WTC11 (cell line): ENCODE data around the gene STXBP1. TPM values are rescaled to one million over a fixed set of nuclear protein-coding genes. Genes with fewer than 3 reads are reported as not detected.
"Not testable (repeated sequence)": the region's sequence is repeated elsewhere in the genome, so short reads cannot be mapped to it uniquely, and the experiment has no call there.

Source experiments
- ATAC-seq: fragments of 200-7000 bp; cut with Tn5 transposase; 2 replicates; pipeline ENCODE4 v1.10.0; 2021; ENCODE audit warnings: mild to moderate bottlenecking, moderate library complexity
- CTCF ChIA-PET: fragments of 300-600 bp; sonication (Branson Sonifier 250); formaldehyde crosslinking; loops from one replicate; lab custom pipeline; 2021; ENCODE audit warnings: antibody characterized with exemption; lab: Charles Lee
- POLR2A ChIA-PET: fragments of 350-600 bp; sonication (Branson Sonifier 250); formaldehyde crosslinking; loops from one replicate; lab custom pipeline; 2021; ENCODE audit warnings: antibody characterized with exemption; lab: Charles Lee
- DNase-seq: peaks from one replicate; pipeline ENCODE4 v3.0.0; 2021; ENCODE audit warnings: low spot score
- H3K27ac Mint-ChIP-seq: 2 replicates; pipeline ENCODE4 v1.8.0; 2021; ENCODE audit warnings: mixed read lengths
- H3K27me3 Mint-ChIP-seq: 2 replicates; pipeline ENCODE4 v1.8.0; 2021; ENCODE audit warnings: low read depth, mild to moderate bottlenecking, moderate library complexity, mixed read lengths
- H3K36me3 Mint-ChIP-seq: 2 replicates; pipeline ENCODE4 v1.8.0; 2021; ENCODE audit warnings: mixed read lengths
- H3K4me1 Mint-ChIP-seq: 2 replicates; pipeline ENCODE4 v1.8.0; 2022; ENCODE audit warnings: mixed read lengths
- H3K4me3 Mint-ChIP-seq: 2 replicates; pipeline ENCODE4 v1.8.0; 2021; ENCODE audit warnings: mild to moderate bottlenecking, moderate library complexity, mixed read lengths
- H3K9me3 Mint-ChIP-seq: 2 replicates; pipeline ENCODE4 v1.8.0; 2021; ENCODE audit warnings: mixed read lengths
- ARID4B ChIP-seq: sonication (generic); formaldehyde crosslinking; IDR thresholded peaks from 2 replicates; pipeline ENCODE4 v1.8.0; 2023; ENCODE audit warnings: missing genetic modification reagents, mild to moderate bottlenecking, borderline replicate concordance
- CREM ChIP-seq: sonication (generic); formaldehyde crosslinking; IDR thresholded peaks from 2 replicates; pipeline ENCODE4 v1.8.1; 2022; ENCODE audit warnings: mild to moderate bottlenecking, missing genetic modification reagents, moderate library complexity
- E2F4 ChIP-seq: sonication (generic); formaldehyde crosslinking; IDR thresholded peaks from 2 replicates; pipeline ENCODE4 v1.8.1; 2022; ENCODE audit warnings: low read depth, mild to moderate bottlenecking, moderate library complexity, missing genetic modification reagents, borderline replicate concordance
- ELF4 ChIP-seq: sonication (generic); formaldehyde crosslinking; IDR thresholded peaks from 2 replicates; pipeline ENCODE4 v1.8.1; 2022; ENCODE audit warnings: low read depth, mild to moderate bottlenecking, moderate library complexity, missing genetic modification reagents
- FOXJ3 ChIP-seq: sonication (generic); formaldehyde crosslinking; IDR thresholded peaks from 2 replicates; pipeline ENCODE4 v1.9.0; 2021; ENCODE audit warnings: missing genetic modification reagents, mild to moderate bottlenecking, borderline replicate concordance
- FOXK1 ChIP-seq: sonication (generic); formaldehyde crosslinking; IDR thresholded peaks from 2 replicates; pipeline ENCODE4 v1.8.0; 2022; ENCODE audit warnings: mild to moderate bottlenecking, moderate library complexity, missing genetic modification reagents
- FOXP1 ChIP-seq: sonication (generic); formaldehyde crosslinking; IDR thresholded peaks from 2 replicates; pipeline ENCODE4 v1.8.0; 2022; ENCODE audit warnings: missing genetic modification reagents, mild to moderate bottlenecking, moderate library complexity, borderline replicate concordance
- GRHL2 ChIP-seq: fragments of 250-450 bp; sonication (Bioruptor Pico); IDR thresholded peaks from 2 replicates; pipeline ENCODE4 v1.8.0; 2022; ENCODE audit warnings: mild to moderate bottlenecking, moderate library complexity; ENCODE audit not compliant: insufficient replicate concordance, severe bottlenecking
- GTF2I ChIP-seq: fragments of 250-450 bp; sonication (Bioruptor Pico); conservative IDR thresholded peaks from 2 replicates; pipeline ENCODE4 v1.4.0; 2021; ENCODE audit warnings: mild to moderate bottlenecking
- IRF1 ChIP-seq: sonication (generic); formaldehyde crosslinking; IDR thresholded peaks from 2 replicates; pipeline ENCODE4 v1.8.0; 2023; ENCODE audit warnings: missing genetic modification reagents
- IRF2 ChIP-seq: sonication (generic); formaldehyde crosslinking; IDR thresholded peaks from 2 replicates; pipeline ENCODE4 v1.8.0; 2022; ENCODE audit warnings: low read depth, missing genetic modification reagents, borderline replicate concordance
- MXD4 ChIP-seq: fragments of 250-450 bp; sonication (Bioruptor Pico); IDR thresholded peaks from 2 replicates; pipeline ENCODE4 v1.8.0; 2021; ENCODE audit warnings: mild to moderate bottlenecking, moderate library complexity, borderline replicate concordance
- NR1H2 ChIP-seq: sonication (generic); formaldehyde crosslinking; IDR thresholded peaks from 2 replicates; pipeline ENCODE4 v1.9.0; 2021; ENCODE audit warnings: mild to moderate bottlenecking, moderate library complexity, missing genetic modification reagents
- OVOL2 ChIP-seq: fragments of 250-450 bp; sonication (Bioruptor Pico); IDR thresholded peaks from 2 replicates; pipeline ENCODE4 v1.9.0; 2021; ENCODE audit warnings: mild to moderate bottlenecking, borderline replicate concordance
- SMAD3 ChIP-seq: sonication (generic); formaldehyde crosslinking; IDR thresholded peaks from 2 replicates; pipeline ENCODE4 v1.8.0; 2022; ENCODE audit warnings: missing genetic modification reagents, mild to moderate bottlenecking, borderline replicate concordance
- TP53 ChIP-seq: sonication (generic); formaldehyde crosslinking; IDR thresholded peaks from 2 replicates; pipeline ENCODE4 v1.8.1; 2023; ENCODE audit warnings: mild to moderate bottlenecking, missing genetic modification reagents
- ZNF138 ChIP-seq: sonication (generic); formaldehyde crosslinking; conservative IDR thresholded peaks from 2 replicates; pipeline ENCODE4 v1.8.1; 2022; ENCODE audit warnings: mild to moderate bottlenecking, moderate library complexity, missing genetic modification reagents
- ZNF416 ChIP-seq: fragments of 250-450 bp; sonication (Bioruptor Pico); IDR thresholded peaks from 2 replicates; pipeline ENCODE4 v1.9.0; 2021; ENCODE audit warnings: mild to moderate bottlenecking, inconsistent platforms
- total RNA-seq: library from RNA; stranded (reverse); gene quantifications from 3 replicates; pipeline ENCODE4 v1.2.3, GENCODE V29; 2021

STXBP1 gene
- total RNA-seq, 1 experiment from 2014 or later, result 37.1 TPM

GRCh38 chr9:127580366-127580765 lies 31.7 kb upstream of the STXBP1 start:
- H3K27ac Mint-ChIP-seq, result no peak overlapping the region
- no peak for TF ChIP-seq NR1H2
- TF ChIP-seq, all 79 proteins: peak for 0
- ATAC-seq, result no peak
- Mint-ChIP-seq H3K4me1 (peaks cover 12% of the 10 kb centered on the region), H3K9me3 (peaks cover 5% of the 10 kb centered on the region), H3K27me3 (no peaks in the 10 kb centered on the region), H3K36me3 (no peaks in the 10 kb centered on the region), H3K4me3 (no peak overlapping the region)
- no peak for DNase-seq
- POLR2A ChIA-PET, result interaction anchor here (0.7 kb wide), 1 partner anchor 40 kb away, joined by 4 read pairs; no protein-coding TSS in a partner anchor
- CTCF ChIA-PET, result interaction anchor here (1.0 to 2.5 kb wide), 5 partner anchors 9 to 154 kb away, joined by 3 to 14 read pairs (median 4); partner anchors contain the start of gene TOR2A

- peaks cover 5% of the 10 kb centered on the region for H3K9me3 Mint-ChIP-seq
- no peak for TF ChIP-seq FOXP1
- TF ChIP-seq FOXK1, result no peak
- no peak for TF ChIP-seq ARID4B (CRISPR knock-in tag)
- no peak for TF ChIP-seq CREM (CRISPR knock-in tag)
- TF ChIP-seq FOXJ3, result no peak
- TF ChIP-seq ELF4 (CRISPR knock-in tag), result no peak
- TF ChIP-seq E2F4 (CRISPR knock-in tag), result no peak
- TF ChIP-seq ZNF138 (CRISPR knock-in tag), result no peak
- no peak for TF ChIP-seq GTF2I (CRISPR knock-in tag)
- TF ChIP-seq MXD4 (CRISPR knock-in tag), result no peak
- no peak overlapping the region for H3K27ac Mint-ChIP-seq
- CTCF ChIA-PET, result interaction anchor here (1.0 to 2.5 kb wide), 6 partner anchors 9 to 154 kb away, joined by 3 to 14 read pairs (median 4); partner anchors contain the start of gene TOR2A
- no peak overlapping the region for H3K4me3 Mint-ChIP-seq
- H3K27me3 Mint-ChIP-seq, result no peaks in the 10 kb centered on the region
- H3K4me1 Mint-ChIP-seq, result peaks cover 12% of the 10 kb centered on the region
- no peak for ATAC-seq
- POLR2A ChIA-PET, result interaction anchor here (0.7 kb wide), 1 partner anchor 41 kb away, joined by 4 read pairs; no protein-coding TSS in a partner anchor
- DNase-seq, result no peak
- no peaks in the 10 kb centered on the region for H3K36me3 Mint-ChIP-seq
Measured at GRCh38 chr9:127580879-127581475, 31.1 kb upstream of the STXBP1 start.

- not testable (repeated sequence) for DNase-seq, H3K9me3 Mint-ChIP-seq, H3K27ac Mint-ChIP-seq, H3K27me3 Mint-ChIP-seq, H3K4me3 Mint-ChIP-seq, H3K36me3 Mint-ChIP-seq, ATAC-seq
- peaks cover 13% of the 10 kb centered on the region for H3K4me1 Mint-ChIP-seq
- POLR2A ChIA-PET, result interaction anchor here (0.7 kb wide), 1 partner anchor 15 kb away, joined by 7 read pairs; no protein-coding TSS in a partner anchor
- CTCF ChIA-PET, result interaction anchor here (0.6 to 3.4 kb wide), 7 partner anchors 18 to 359 kb away, joined by 3 to 44 read pairs (median 4); partner anchors contain the start of gene TOR2A
Measured at GRCh38 chr9:127584474-127584805, 27.6 kb upstream of the STXBP1 start.

GRCh38 chr9:127585161-127585819 lies 26.8 kb upstream of the STXBP1 start:
- CTCF ChIA-PET, result interaction anchor here (0.5 to 3.4 kb wide), 11 partner anchors 48 to 197 kb away, joined by 3 to 44 read pairs (median 4); partner anchors contain the start of gene TOR2A

More at GRCh38 chr9:127585161-127585819, 26.8 kb upstream of the STXBP1 start:
- H3K4me3 Mint-ChIP-seq, result no peak overlapping the region
- TF ChIP-seq TP53, result no peak
- no peak for TF ChIP-seq SMAD3
- TF ChIP-seq ZNF138 (CRISPR knock-in tag), result no peak
- TF ChIP-seq NR1H2, result no peak
- TF ChIP-seq IRF2 (CRISPR knock-in tag), result no peak
- no peak for TF ChIP-seq IRF1 (CRISPR knock-in tag)
- no peak for TF ChIP-seq GRHL2 (CRISPR knock-in tag)
- no peak for TF ChIP-seq ZNF416
- TF ChIP-seq OVOL2 (CRISPR knock-in tag), result no peak
- peaks cover 5% of the 10 kb centered on the region for H3K9me3 Mint-ChIP-seq
- no peak for DNase-seq
- H3K36me3 Mint-ChIP-seq, result no peaks in the 10 kb centered on the region
- no peak overlapping the region for H3K27ac Mint-ChIP-seq
- peaks cover 15% of the 10 kb centered on the region for H3K4me1 Mint-ChIP-seq
- no peaks in the 10 kb centered on the region for H3K27me3 Mint-ChIP-seq
- no peak for ATAC-seq
- POLR2A ChIA-PET, result no interaction called here
